ENCODE measurements around the gene CNTNAP2. TPM values are rescaled to one million over a fixed set of nuclear protein-coding genes. Genes with fewer than 3 reads are reported as not detected.

CNTNAP2 gene
- total and polyA plus RNA-seq, 2 of the 4 experiments (the other 2 are of a cell fraction): not detected

GRCh38 chr7:148011753-148012152 lies 1895.2 kb downstream of the CNTNAP2 start:
- no peak overlapping the region for H3K27ac ChIP-seq (ENCODE audit: insufficient read depth, low read length)
- ChIA-PET CTCF (no interaction called here), POLR2A (ENCODE audit: unreplicated experiment) (no interaction called here)
- TF ChIP-seq CEBPB (IDR thresholded peaks at IDR 0.05; ENCODE audit: low read depth, low read length): no peak
- no peak for TF ChIP-seq NFE2L2 (IDR thresholded peaks at IDR 0.05; ENCODE audit: low read depth, low read length)
- TF ChIP-seq RAD21 (IDR thresholded peaks at IDR 0.05; ENCODE audit: low read length): no peak
- TF ChIP-seq, protein P1, sequence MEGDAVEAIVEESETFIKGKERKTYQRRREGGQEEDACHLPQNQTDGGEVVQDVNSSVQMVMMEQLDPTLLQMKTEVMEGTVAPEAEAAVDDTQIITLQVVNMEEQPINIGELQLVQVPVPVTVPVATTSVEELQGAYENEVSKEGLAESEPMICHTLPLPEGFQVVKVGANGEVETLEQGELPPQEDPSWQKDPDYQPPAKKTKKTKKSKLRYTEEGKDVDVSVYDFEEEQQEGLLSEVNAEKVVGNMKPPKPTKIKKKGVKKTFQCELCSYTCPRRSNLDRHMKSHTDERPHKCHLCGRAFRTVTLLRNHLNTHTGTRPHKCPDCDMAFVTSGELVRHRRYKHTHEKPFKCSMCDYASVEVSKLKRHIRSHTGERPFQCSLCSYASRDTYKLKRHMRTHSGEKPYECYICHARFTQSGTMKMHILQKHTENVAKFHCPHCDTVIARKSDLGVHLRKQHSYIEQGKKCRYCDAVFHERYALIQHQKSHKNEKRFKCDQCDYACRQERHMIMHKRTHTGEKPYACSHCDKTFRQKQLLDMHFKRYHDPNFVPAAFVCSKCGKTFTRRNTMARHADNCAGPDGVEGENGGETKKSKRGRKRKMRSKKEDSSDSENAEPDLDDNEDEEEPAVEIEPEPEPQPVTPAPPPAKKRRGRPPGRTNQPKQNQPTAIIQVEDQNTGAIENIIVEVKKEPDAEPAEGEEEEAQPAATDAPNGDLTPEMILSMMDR (conservative IDR thresholded peaks at IDR 0.05; ENCODE audit: low read depth, low read length): no peak
- no peak for TF ChIP-seq MXI1 (IDR thresholded peaks at IDR 0.05; ENCODE audit: borderline replicate concordance, low read depth, low read length)
- TF ChIP-seq MAZ (IDR thresholded peaks at IDR 0.05; ENCODE audit: borderline replicate concordance, low read depth, low read length): no peak
- no peak for TF ChIP-seq POLR2A (IDR thresholded peaks at IDR 0.05; ENCODE audit: low read depth, low read length)
- TF ChIP-seq, protein P2, sequence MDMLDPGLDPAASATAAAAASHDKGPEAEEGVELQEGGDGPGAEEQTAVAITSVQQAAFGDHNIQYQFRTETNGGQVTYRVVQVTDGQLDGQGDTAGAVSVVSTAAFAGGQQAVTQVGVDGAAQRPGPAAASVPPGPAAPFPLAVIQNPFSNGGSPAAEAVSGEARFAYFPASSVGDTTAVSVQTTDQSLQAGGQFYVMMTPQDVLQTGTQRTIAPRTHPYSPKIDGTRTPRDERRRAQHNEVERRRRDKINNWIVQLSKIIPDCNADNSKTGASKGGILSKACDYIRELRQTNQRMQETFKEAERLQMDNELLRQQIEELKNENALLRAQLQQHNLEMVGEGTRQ (IDR thresholded peaks at IDR 0.05; ENCODE audit: low read depth, low read length): no peak
- no peak overlapping the region for H2AFZ ChIP-seq (replicated peaks; ENCODE audit: low read length, poor library complexity)
- no peak overlapping the region for H2BK15ac ChIP-seq (ENCODE audit: low read depth, low read length)
- H3K56ac ChIP-seq (ENCODE audit: extremely low read depth, insufficient read depth, low read length): no peak overlapping the region
- intact Hi-C loops (cut with micrococcal nuclease) (no loop called here), in situ Hi-C loops (cut with MboI; ENCODE audit: low sequenced_read_pairs) (no loop called here), dilution Hi-C loops (cut with HindIII; ENCODE audit: low sequenced_read_pairs, unreplicated experiment) (no loop called here)
- BruUV-seq (replicated peaks): no TSS peak
- H3K14ac ChIP-seq (replicated peaks; ENCODE audit: low read depth, low read length): no peak overlapping the region
- WGBS, 2 experiments (ENCODE audit: extremely low coverage in 2 of 2, insufficient read length in 1 of 2): no CpG with 5 or more reads among the region's 1 CpG
- peaks cover 8% of the 10 kb centered on the region for H3K9me3 ChIP-seq (ENCODE audit: control insufficient read depth, insufficient read depth, low read length)
- no peak overlapping the region for H2BK20ac ChIP-seq (ENCODE audit: low read depth, low read length)
- no peak overlapping the region for H4K91ac ChIP-seq (ENCODE audit: insufficient read depth, low read depth, low read length)
- H2AK9ac ChIP-seq (replicated peaks; ENCODE audit: low read depth, low read length, poor library complexity): no peak overlapping the region
- no peak overlapping the region for H2BK5ac ChIP-seq (ENCODE audit: low read depth, low read length, poor library complexity, severe bottlenecking)
- ATAC-seq (ENCODE audit: low read depth) (no peak), DNase-seq (no peak)
- H2BK120ac ChIP-seq (ENCODE audit: low read depth, low read length): no peak overlapping the region
- no peaks in the 10 kb centered on the region for H3K9me1 ChIP-seq (ENCODE audit: insufficient read depth, low read length)
- no peak overlapping the region for H3K4me3 ChIP-seq (ENCODE audit: insufficient read depth, low read depth, low read length)
- no peak overlapping the region for H4K8ac ChIP-seq (ENCODE audit: low read depth in 2 of 2, low read length in 2 of 2)
- H3K4ac ChIP-seq (ENCODE audit: low read depth, low read length): no peak overlapping the region
- no peak overlapping the region for H3K4me2 ChIP-seq (ENCODE audit: low read depth, low read length)
- H4K20me1 ChIP-seq (ENCODE audit: insufficient read depth, low read length): no peaks in the 10 kb centered on the region
- no peaks in the 10 kb centered on the region for H3K27me3 ChIP-seq (ENCODE audit: control insufficient read depth, insufficient read depth, low read length)
- H3K23ac ChIP-seq (ENCODE audit: low read depth, low read length): no peak overlapping the region
- H2AK5ac ChIP-seq (ENCODE audit: low read depth, low read length): no peak overlapping the region
- H3K18ac ChIP-seq (ENCODE audit: low read depth, low read length): no peak overlapping the region
- H4K5ac ChIP-seq (ENCODE audit: low read depth, low read length): no peak overlapping the region
- H3K9ac ChIP-seq (ENCODE audit: low read depth, low read length): no peak overlapping the region
- H3K36me3 ChIP-seq (ENCODE audit: control insufficient read depth, insufficient read depth, low read length): no peaks in the 10 kb centered on the region
- no peaks in the 10 kb centered on the region for H3K79me1 ChIP-seq (ENCODE audit: low read depth in 1 of 2, low read length in 2 of 2)
- H3K4me1 ChIP-seq (ENCODE audit: control insufficient read depth, insufficient read depth, low read length): no peaks in the 10 kb centered on the region
